OCI-LY1 (cell line): ENCODE data around the gene RSPH6A.

Source experiments
- H2AFZ ChIP-seq: fragments of 200-600 bp; sonication (generic), shearing (Covaris generic); 2 replicates; pipeline ENCODE4 v1.6.0; 2014; ENCODE audit warnings: antibody characterized with exemption, mild to moderate bottlenecking, low read length
- H3F3A ChIP-seq: fragments of 200-600 bp; sonication (generic), shearing (Covaris generic); 2 replicates; pipeline ENCODE4 v1.6.0; 2014; ENCODE audit warnings: mild to moderate bottlenecking, antibody characterized with exemption, low read length, moderate library complexity; ENCODE audit not compliant: insufficient read depth
- H3K27ac ChIP-seq: fragments of 200-600 bp; sonication (generic); 2 replicates; pipeline ENCODE4 v1.5.1; 2014; ENCODE audit warnings: low read length, mixed run types, mild to moderate bottlenecking, low read depth; ENCODE audit not compliant: poor library complexity, severe bottlenecking
- H3K27me3 ChIP-seq: fragments of 200-600 bp; sonication (generic); 2 replicates; pipeline ENCODE4 v1.6.0; 2014; ENCODE audit warnings: antibody characterized with exemption, mild to moderate bottlenecking, low read length, moderate library complexity; ENCODE audit not compliant: insufficient read depth
- H3K36me3 ChIP-seq: fragments of 200-600 bp; sonication (generic); 2 replicates; pipeline ENCODE4 v1.6.1; 2014; ENCODE audit warnings: mild to moderate bottlenecking, antibody characterized with exemption, low read length, moderate library complexity, mixed read lengths; ENCODE audit not compliant: insufficient read depth
- H3K4me1 ChIP-seq: fragments of 200-600 bp; sonication (generic); 2 replicates; pipeline ENCODE4 v1.5.1; 2014; ENCODE audit warnings: mild to moderate bottlenecking, low read length, moderate library complexity; ENCODE audit not compliant: insufficient read depth, severe bottlenecking
- H3K4me2 ChIP-seq: fragments of 200-600 bp; sonication (generic), shearing (Covaris generic); 2 replicates; pipeline ENCODE4 v1.6.1; 2014; ENCODE audit warnings: low read length
- H3K4me3 ChIP-seq: fragments of 200-600 bp; sonication (generic); 2 replicates; pipeline ENCODE4 v1.5.1; 2014; ENCODE audit warnings: low read length, low read depth, mild to moderate bottlenecking, mixed read lengths; ENCODE audit not compliant: poor library complexity, severe bottlenecking
- H3K79me2 ChIP-seq: fragments of 200-600 bp; shearing (Covaris generic); 2 replicates; pipeline ENCODE4 v1.6.1; 2016; ENCODE audit warnings: mixed run types, low read length, mixed read lengths; ENCODE audit not compliant: insufficient read depth
- H3K9ac ChIP-seq: fragments of 200-600 bp; sonication (generic), shearing (Covaris generic); 2 replicates; pipeline ENCODE4 v1.6.1; 2014; ENCODE audit warnings: mild to moderate bottlenecking, low read length, mixed read lengths
- H3K9me2 ChIP-seq: fragments of 200-600 bp; sonication (generic), shearing (Covaris generic); 2 replicates; pipeline ENCODE4 v1.6.1; 2014; ENCODE audit warnings: low read depth, mild to moderate bottlenecking, low read length, mixed read lengths
- H3K9me3 ChIP-seq: fragments of 200-600 bp; shearing (Covaris generic); 2 replicates; pipeline ENCODE4 v1.6.1; 2014; ENCODE audit warnings: low read length, mixed read lengths
- H4K20me1 ChIP-seq: fragments of 200-600 bp; sonication (generic), shearing (Covaris generic); 2 replicates; pipeline ENCODE4 v1.6.0; 2016; ENCODE audit warnings: mild to moderate bottlenecking, low read length; ENCODE audit not compliant: insufficient read depth
- CTCF ChIP-seq: fragments of 200-600 bp; sonication (generic), shearing (Covaris generic); IDR thresholded peaks from 2 replicates; pipeline ENCODE4 v1.5.1; 2017; ENCODE audit warnings: mild to moderate bottlenecking, antibody characterized with exemption, low read length, moderate library complexity, mixed read lengths
- EZH2 ChIP-seq: fragments of 200-600 bp; sonication (generic), shearing (Covaris generic); IDR thresholded peaks from 2 replicates; pipeline ENCODE4 v1.8.0; 2017; ENCODE audit warnings: borderline replicate concordance, mixed run types, mild to moderate bottlenecking, antibody characterized with exemption, low read length, moderate library complexity, mixed read lengths

The RSPH6A gene

GRCh38 chr19:45822716-45823115, 7.6 kb upstream of the RSPH6A start:
- no peak overlapping the region for H3K27ac ChIP-seq
- peaks cover 70% of the 10 kb centered on the region for H3K36me3 ChIP-seq
- no peak for TF ChIP-seq EZH2
- no peak for TF ChIP-seq CTCF
- H3K79me2 ChIP-seq, result no peaks in the 10 kb centered on the region
- no peak overlapping the region for H3K4me2 ChIP-seq
- H3K9ac ChIP-seq, result no peak overlapping the region
- no peaks in the 10 kb centered on the region for H4K20me1 ChIP-seq
- H3K4me1 ChIP-seq, result peaks cover 28% of the 10 kb centered on the region
- H3K27me3 ChIP-seq, result no peaks in the 10 kb centered on the region
- H3K9me3 ChIP-seq, result no peaks in the 10 kb centered on the region
- no peaks in the 10 kb centered on the region for H3K9me2 ChIP-seq
- no peak overlapping the region for H3K4me3 ChIP-seq
- no peaks in the 10 kb centered on the region for H3F3A ChIP-seq
- H2AFZ ChIP-seq, result no peak overlapping the region

- H3K4me3 ChIP-seq, result no peak overlapping the region
- H3K4me1 ChIP-seq, result peaks cover 37% of the 10 kb centered on the region
- no peaks in the 10 kb centered on the region for H4K20me1 ChIP-seq
- peaks cover 59% of the 10 kb centered on the region for H3K36me3 ChIP-seq
- H3F3A ChIP-seq, result no peaks in the 10 kb centered on the region
- no peaks in the 10 kb centered on the region for H3K27me3 ChIP-seq
- H3K9me3 ChIP-seq, result no peaks in the 10 kb centered on the region
- no peak for TF ChIP-seq EZH2
- TF ChIP-seq CTCF, result no peak
- H3K79me2 ChIP-seq, result no peaks in the 10 kb centered on the region
- no peak overlapping the region for H3K4me2 ChIP-seq
- no peaks in the 10 kb centered on the region for H3K9me2 ChIP-seq
- H3K9ac ChIP-seq, result no peak overlapping the region
- H3K27ac ChIP-seq, result no peak overlapping the region
- H2AFZ ChIP-seq, result no peak overlapping the region
Measured at GRCh38 chr19:45821570-45821969, 6.5 kb upstream of the RSPH6A start.

GRCh38 chr19:45821103-45821521, 6.0 kb upstream of the RSPH6A start:
- no peaks in the 10 kb centered on the region for H3K9me2 ChIP-seq
- H4K20me1 ChIP-seq, result no peaks in the 10 kb centered on the region
- no peak overlapping the region for H3K4me2 ChIP-seq
- no peak overlapping the region for H3K9ac ChIP-seq
- H3K9me3 ChIP-seq, result no peaks in the 10 kb centered on the region
- no peak for TF ChIP-seq CTCF
- H3F3A ChIP-seq, result no peaks in the 10 kb centered on the region
- H3K4me1 ChIP-seq, result peaks cover 37% of the 10 kb centered on the region
- no peaks in the 10 kb centered on the region for H3K27me3 ChIP-seq
- H3K36me3 ChIP-seq, result peaks cover 56% of the 10 kb centered on the region
- no peak overlapping the region for H3K27ac ChIP-seq
- H3K4me3 ChIP-seq, result no peak overlapping the region
- no peak overlapping the region for H2AFZ ChIP-seq
- H3K79me2 ChIP-seq, result no peaks in the 10 kb centered on the region
